HEK293T (cell line): ENCODE data around the gene UNC13D.
"Not testable (repeated sequence)": the region's sequence is repeated elsewhere in the genome, so short reads cannot be mapped to it uniquely, and the experiment has no call there.

Experiments
- CTCF ChIA-PET: fragments of 350-600 bp; formaldehyde crosslinking; extraction: SDS; loops from one replicate; lab custom pipeline; 2021; ENCODE audit warnings: antibody characterized with exemption, inconsistent platforms; lab: Yijun Ruan, JAX
- POLR2A ChIA-PET: fragments of 350-600 bp; formaldehyde crosslinking; extraction: SDS; loops from one replicate; lab custom pipeline; 2020; ENCODE audit warnings: antibody characterized with exemption, inconsistent platforms; lab: Yijun Ruan, JAX
- DNase-seq: peaks from one replicate; pipeline ENCODE4 v3.0.0; 2012; ENCODE audit warnings: mixed read lengths; ENCODE audit errors: extremely low spot score
- ARNT ChIP-seq: fragments of 450-650 bp; IDR thresholded peaks from 2 replicates; pipeline ENCODE4 v1.6.1; 2017; ENCODE audit warnings: mild to moderate bottlenecking
- BHLHE40 ChIP-seq: fragments of 450-650 bp; IDR thresholded peaks from 2 replicates; pipeline ENCODE4 v1.6.1; 2016; ENCODE audit warnings: mild to moderate bottlenecking, moderate library complexity, borderline replicate concordance
- CTBP1 ChIP-seq: fragments of 450-650 bp; IDR thresholded peaks from 2 replicates; pipeline ENCODE4 v1.6.1; 2016; ENCODE audit warnings: borderline replicate concordance
- ELF4 ChIP-seq: fragments of 450-650 bp; IDR thresholded peaks from 2 replicates; pipeline ENCODE4 v1.6.1; 2017; ENCODE audit warnings: antibody characterized with exemption
- FOXA1 ChIP-seq: fragments of 450-650 bp; IDR thresholded peaks from 2 replicates; pipeline ENCODE4 v1.6.1; 2016; ENCODE audit warnings: mild to moderate bottlenecking
- FOXK2 ChIP-seq: fragments of 450-650 bp; IDR thresholded peaks from 2 replicates; pipeline ENCODE4 v1.6.1; 2016; ENCODE audit warnings: mild to moderate bottlenecking
- FOXM1 ChIP-seq: fragments of 450-650 bp; IDR thresholded peaks from 2 replicates; pipeline ENCODE4 v1.6.1; 2017; ENCODE audit warnings: mild to moderate bottlenecking, borderline replicate concordance
- HDGF ChIP-seq: fragments of 450-650 bp; IDR thresholded peaks from 2 replicates; pipeline ENCODE4 v1.6.1; 2017; ENCODE audit warnings: antibody characterized with exemption, borderline replicate concordance
- L3MBTL2 ChIP-seq: fragments of 450-650 bp; conservative IDR thresholded peaks from 2 replicates; pipeline ENCODE4 v1.6.1; 2016; ENCODE audit warnings: mild to moderate bottlenecking
- LEF1 ChIP-seq: fragments of 450-650 bp; IDR thresholded peaks from 2 replicates; pipeline ENCODE4 v1.6.1; 2017; ENCODE audit warnings: mild to moderate bottlenecking, borderline replicate concordance
- NFRKB ChIP-seq: fragments of 450-650 bp; IDR thresholded peaks from 2 replicates; pipeline ENCODE4 v1.6.1; 2016; ENCODE audit warnings: mild to moderate bottlenecking, moderate library complexity
- PKNOX1 ChIP-seq: fragments of 450-650 bp; IDR thresholded peaks from 2 replicates; pipeline ENCODE4 v1.6.1; 2016
- SP1 ChIP-seq: fragments of 450-650 bp; IDR thresholded peaks from 2 replicates; pipeline ENCODE4 v1.6.1; 2017
- SUZ12 ChIP-seq: fragments of 450-650 bp; IDR thresholded peaks from 2 replicates; pipeline ENCODE4 v1.6.1; 2016; ENCODE audit warnings: mild to moderate bottlenecking
- TARDBP ChIP-seq: fragments of 450-650 bp; IDR thresholded peaks from 2 replicates; pipeline ENCODE4 v1.6.1; 2016
- ZNF384 ChIP-seq: fragments of 450-650 bp; IDR thresholded peaks from 2 replicates; pipeline ENCODE4 v1.6.1; 2016

Gene UNC13D

GRCh38 chr17:75853433-75853832, 9.2 kb upstream of the UNC13D start:
- ChIA-PET CTCF (interaction anchor here (0.6 kb wide), 1 partner anchor 329 kb away, joined by 3 read pairs; no protein-coding TSS in a partner anchor), POLR2A (interaction anchor here (3.2 to 3.3 kb wide), 2 partner anchors 43 to 73 kb away, joined by 24 to 32 read pairs; partner anchors contain the start of gene TRIM65)
- TF ChIP-seq FOXA1: no peak
- TF ChIP-seq L3MBTL2: no peak
- TF ChIP-seq ARNT: no peak
- TF ChIP-seq SUZ12: no peak
- no peak for TF ChIP-seq BHLHE40
- TF ChIP-seq NFRKB: no peak
- TF ChIP-seq ZNF384: no peak
- DNase-seq: no peak

GRCh38 chr17:75851693-75851991, 7.4 kb upstream of the UNC13D start:
- POLR2A ChIA-PET: interaction anchor here (0.6 kb wide), 1 partner anchor 72 kb away, joined by 3 read pairs; no protein-coding TSS in a partner anchor

GRCh38 chr17:75850928-75851692, 6.9 kb upstream of the UNC13D start:
- no peak for DNase-seq
- ChIA-PET CTCF (no interaction called here), POLR2A (no interaction called here)
- TF ChIP-seq ZNF384 (no peak), PKNOX1 (no peak), ARNT (no peak), ELF4 (no peak), LEF1 (no peak), TARDBP (no peak)

More at GRCh38 chr17:75851693-75851991, 7.4 kb upstream of the UNC13D start:
- DNase-seq, CTCF ChIA-PET: not testable (repeated sequence)

- no peak for DNase-seq
- TF ChIP-seq FOXM1 (no peak), SP1 (no peak), CTBP1 (no peak), NFRKB (no peak), L3MBTL2 (no peak), HDGF (no peak), SUZ12 (no peak), FOXA1 (no peak), ARNT (no peak), LEF1 (no peak), ZNF384 (no peak)
- ChIA-PET POLR2A (interaction anchor here (1.4 to 2.7 kb wide), 2 partner anchors 10 to 70 kb away, joined by 3 to 14 read pairs; a partner anchor contains a TSS), CTCF (interaction anchor here (0.6 kb wide), 1 partner anchor 182 kb away, joined by 3 read pairs; no protein-coding TSS in a partner anchor)
These were observed 5.5 kb upstream of the UNC13D start for GRCh38 chr17:75849724-75850123.

GRCh38 chr17:75849279-75849646, 5.1 kb upstream of the UNC13D start:
- POLR2A ChIA-PET: interaction anchor here (1.4 to 2.7 kb wide), 2 partner anchors 10 to 69 kb away, joined by 3 to 14 read pairs; a partner anchor contains a TSS
- CTCF ChIA-PET: interaction anchor here (0.6 to 2.0 kb wide), 2 partner anchors 9 to 13 kb away, joined by 3 to 12 read pairs; no protein-coding TSS in a partner anchor
- TF ChIP-seq FOXK2 (no peak), PKNOX1 (no peak), LEF1 (no peak), SP1 (no peak), NFRKB (no peak), ELF4 (no peak), ZNF384 (no peak), TARDBP (no peak), FOXA1 (no peak)
- no peak for DNase-seq

- DNase-seq: peak; percentile 64
- CTCF ChIA-PET: interaction anchor here (0.6 to 2.0 kb wide), 11 partner anchors 8 to 194 kb away, joined by 3 to 12 read pairs (median 3); no protein-coding TSS in a partner anchor
- POLR2A ChIA-PET: interaction anchor here (0.7 to 2.7 kb wide), 4 partner anchors 9 to 69 kb away, joined by 3 to 14 read pairs (median 4); a partner anchor contains a TSS
- TF ChIP-seq ARNT: no peak
- TF ChIP-seq L3MBTL2: no peak
- no peak for TF ChIP-seq FOXM1
- TF ChIP-seq FOXK2: no peak
- TF ChIP-seq TARDBP: no peak
- TF ChIP-seq CTBP1: no peak
- TF ChIP-seq LEF1: no peak
- no peak for TF ChIP-seq NFRKB
These were observed 4.5 kb upstream of the UNC13D start for GRCh38 chr17:75848523-75849278.
